Trophoblast cell (in vitro differentiated cells and primary cell): ENCODE results near the gene SLC39A5.

Source experiments
- DNase-seq, 2 donors: peaks; one replicate each; pipeline ENCODE4 v3.0.0-alpha.2; 2016
- H2AFZ ChIP-seq: 2 replicates; pipeline ENCODE4 v1.6.1; 2013; ENCODE audit warnings: low read length, moderate library complexity, mild to moderate bottlenecking; ENCODE audit not compliant: insufficient read depth, poor library complexity
- H2AK5ac ChIP-seq: 2 replicates; pipeline ENCODE4 v1.6.1; 2013; ENCODE audit warnings: mild to moderate bottlenecking, low read length
- H2BK120ac ChIP-seq: 2 replicates; pipeline ENCODE4 v1.6.1; 2013; ENCODE audit warnings: low read length, mild to moderate bottlenecking, moderate library complexity; ENCODE audit not compliant: insufficient read depth, poor library complexity
- H2BK12ac ChIP-seq: 2 replicates; pipeline ENCODE4 v1.6.1; 2013; ENCODE audit warnings: mild to moderate bottlenecking, low read length, moderate library complexity
- H2BK5ac ChIP-seq: 2 replicates; pipeline ENCODE4 v1.6.1; 2013; ENCODE audit warnings: low read length, low read depth, moderate library complexity, mild to moderate bottlenecking; ENCODE audit not compliant: poor library complexity
- H3K14ac ChIP-seq: 2 replicates; pipeline ENCODE4 v1.6.1; 2013; ENCODE audit warnings: mild to moderate bottlenecking, low read length
- H3K18ac ChIP-seq: 2 replicates; pipeline ENCODE4 v1.6.1; 2013; ENCODE audit warnings: mild to moderate bottlenecking, low read length
- H3K23ac ChIP-seq: 2 replicates; pipeline ENCODE4 v1.6.1; 2013; ENCODE audit warnings: low read length
- H3K27ac ChIP-seq: 2 replicates; pipeline ENCODE4 v1.5.1; 2013; ENCODE audit warnings: low read depth, mild to moderate bottlenecking, inconsistent platforms, low read length, moderate library complexity
- H3K27me3 ChIP-seq: 2 replicates; pipeline ENCODE4 v1.6.1; 2013; ENCODE audit warnings: inconsistent platforms, mild to moderate bottlenecking, low read length, moderate library complexity; ENCODE audit not compliant: insufficient read depth
- H3K36me3 ChIP-seq, 2 experiments: 1 replicate in 1 of 2; 2 replicates in 1 of 2; pipeline ENCODE4 v1.6.1; 2013; ENCODE audit warnings: low read length in 2 of 2, mild to moderate bottlenecking in 2 of 2, moderate library complexity in 1 of 2; ENCODE audit not compliant: insufficient read depth in 2 of 2, control insufficient read depth in 1 of 2
- H3K4ac ChIP-seq: 2 replicates; pipeline ENCODE4 v1.6.1; 2013; ENCODE audit warnings: low read depth, mild to moderate bottlenecking, low read length, moderate library complexity
- H3K4me1 ChIP-seq, 2 experiments: 1 replicate in 1 of 2; 2 replicates in 1 of 2; pipeline ENCODE4 v1.6.1; 2013; ENCODE audit warnings: low read length in 2 of 2, mild to moderate bottlenecking in 2 of 2, moderate library complexity in 1 of 2; ENCODE audit not compliant: insufficient read depth in 2 of 2, control insufficient read depth in 1 of 2
- H3K4me2 ChIP-seq: 2 replicates; pipeline ENCODE4 v1.6.1; 2013; ENCODE audit warnings: inconsistent platforms, mild to moderate bottlenecking, low read length, moderate library complexity
- H3K4me3 ChIP-seq: 2 replicates; pipeline ENCODE4 v1.5.1; 2013; ENCODE audit warnings: mild to moderate bottlenecking, low read depth, low read length, inconsistent platforms
- H3K79me1 ChIP-seq: one replicate; pipeline ENCODE4 v1.6.1; 2013; ENCODE audit warnings: low read length
- H3K79me2 ChIP-seq: 2 replicates; pipeline ENCODE4 v1.6.1; 2013; ENCODE audit warnings: low read length, mild to moderate bottlenecking; ENCODE audit not compliant: control insufficient read depth, insufficient read depth, poor library complexity
- H3K9ac ChIP-seq: 2 replicates; pipeline ENCODE4 v1.6.1; 2013; ENCODE audit warnings: mild to moderate bottlenecking, low read length
- H3K9me3 ChIP-seq: 2 replicates; pipeline ENCODE4 v1.6.1; 2013; ENCODE audit warnings: low read depth, mild to moderate bottlenecking, control low read depth, inconsistent platforms, low read length; ENCODE audit not compliant: insufficient read depth
- H4K12ac ChIP-seq: 2 replicates; pipeline ENCODE4 v1.6.1; 2013; ENCODE audit warnings: low read depth, mild to moderate bottlenecking, low read length, moderate library complexity
- H4K8ac ChIP-seq: 2 replicates; pipeline ENCODE4 v1.6.1; 2013; ENCODE audit warnings: low read depth, mild to moderate bottlenecking, low read length, moderate library complexity
- H4K91ac ChIP-seq: one replicate; pipeline ENCODE4 v1.6.1; 2013; ENCODE audit warnings: low read depth, mild to moderate bottlenecking, low read length, moderate library complexity
- WGBS: extraction: QIAGEN DNeasy Blood & Tissue Kit; methylation state at CpG from one replicate; pipeline ENCODE4 v1.1.7; 2013; ENCODE audit warnings: missing lambda C conversion rate; ENCODE audit not compliant: insufficient read length, insufficient coverage; ENCODE audit errors: extremely low coverage; 5-methylcytosine and 5-hydroxymethylcytosine counted together

SLC39A5 gene

GRCh38 chr12:56247923-56248322 lies 18.1 kb downstream of the SLC39A5 start:
- Histone ChIP-seq H3K9me3 (no peaks in the 10 kb centered on the region), H2BK120ac (no peak overlapping the region), H3K4me1 (no peaks in the 10 kb centered on the region), H2AFZ (no peak overlapping the region), H4K91ac (no peak overlapping the region), H2BK12ac (no peak overlapping the region), H3K18ac (no peak overlapping the region), H3K36me3 (peaks cover 72 to 78% of the 10 kb centered on the region in 2 experiments), H3K79me1 (no peaks in the 10 kb centered on the region), H3K4ac (no peak overlapping the region), H3K79me2 (no peaks in the 10 kb centered on the region), H3K27me3 (no peaks in the 10 kb centered on the region), H3K9ac (no peak overlapping the region), H3K4me3 (no peak overlapping the region), H2AK5ac (no peak overlapping the region), H2BK5ac (no peak overlapping the region), H3K23ac (no peak overlapping the region), H3K4me2 (no peak overlapping the region), H3K27ac (no peak overlapping the region), H4K8ac (no peak overlapping the region), H3K14ac (no peak overlapping the region), H4K12ac (no peak overlapping the region)
- no CpG with 5 or more reads among the region's 16 CpGs for WGBS
- DNase-seq, result no peak

GRCh38 chr12:56248711-56249110 lies 18.9 kb downstream of the SLC39A5 start:
- H3K79me1 ChIP-seq, result no peaks in the 10 kb centered on the region
- no peak overlapping the region for H2BK12ac ChIP-seq
- no CpG with 5 or more reads among the region's 8 CpGs for WGBS

GRCh38 chr12:56252649-56253048 lies 22.8 kb downstream of the SLC39A5 start:
- Histone ChIP-seq H3K79me2 (peaks cover 4% of the 10 kb centered on the region), H3K4me3 (no peak overlapping the region), H4K91ac (no peak overlapping the region), H4K8ac (no peak overlapping the region), H3K18ac (no peak overlapping the region), H2AFZ (no peak overlapping the region), H2BK120ac (no peak overlapping the region), H3K4ac (no peak overlapping the region), H3K4me2 (no peak overlapping the region), H3K27ac (no peak overlapping the region), H3K79me1 (peaks cover 2% of the 10 kb centered on the region), H3K4me1 (peaks cover 7 to 8% of the 10 kb centered on the region in 2 experiments), H3K27me3 (no peaks in the 10 kb centered on the region), H2BK12ac (no peak overlapping the region), H3K9me3 (no peaks in the 10 kb centered on the region), H2BK5ac (no peak overlapping the region), H3K14ac (no peak overlapping the region), H4K12ac (no peak overlapping the region), H3K23ac (no peak overlapping the region), H2AK5ac (no peak overlapping the region), H3K9ac (no peak overlapping the region), H3K36me3 (peaks cover 66 to 74% of the 10 kb centered on the region in 2 experiments)
- no peak for DNase-seq
- WGBS, result no CpG with 5 or more reads among the region's 3 CpGs

More at GRCh38 chr12:56248711-56249110, 18.9 kb downstream of the SLC39A5 start:
- H3K4me3 ChIP-seq, result no peak overlapping the region
- H3K18ac ChIP-seq, result no peak overlapping the region
- H4K91ac ChIP-seq, result no peak overlapping the region
- no peaks in the 10 kb centered on the region for H3K27me3 ChIP-seq
- no peak overlapping the region for H4K8ac ChIP-seq
- H4K12ac ChIP-seq, result no peak overlapping the region
- peaks cover 71 to 78% of the 10 kb centered on the region in 2 experiments for H3K36me3 ChIP-seq
- no peak overlapping the region for H2AFZ ChIP-seq
- no peaks in the 10 kb centered on the region for H3K4me1 ChIP-seq
- H3K23ac ChIP-seq, result no peak overlapping the region
- H3K9me3 ChIP-seq, result no peaks in the 10 kb centered on the region
- H2AK5ac ChIP-seq, result no peak overlapping the region
- no peak overlapping the region for H3K9ac ChIP-seq
- no peak overlapping the region for H3K27ac ChIP-seq
- no peak overlapping the region for H2BK120ac ChIP-seq
- H3K4me2 ChIP-seq, result no peak overlapping the region
- no peak overlapping the region for H3K4ac ChIP-seq
- no peak overlapping the region for H3K14ac ChIP-seq
- no peak overlapping the region for H2BK5ac ChIP-seq
- DNase-seq, result no peak
- H3K79me2 ChIP-seq, result no peaks in the 10 kb centered on the region

GRCh38 chr12:56253091-56253490 lies 23.2 kb downstream of the SLC39A5 start:
- Histone ChIP-seq H4K8ac (no peak overlapping the region), H2BK120ac (no peak overlapping the region), H3K27ac (no peak overlapping the region), H2BK5ac (no peak overlapping the region), H3K4ac (no peak overlapping the region), H4K91ac (no peak overlapping the region), H2BK12ac (no peak overlapping the region), H3K18ac (no peak overlapping the region), H3K4me2 (no peak overlapping the region), H3K79me1 (peaks cover 6% of the 10 kb centered on the region), H3K4me1 (peaks cover 7 to 8% of the 10 kb centered on the region in 2 experiments), H3K9me3 (no peaks in the 10 kb centered on the region), H2AFZ (no peak overlapping the region), H3K23ac (no peak overlapping the region), H4K12ac (no peak overlapping the region), H3K4me3 (no peak overlapping the region), H3K27me3 (no peaks in the 10 kb centered on the region), H3K36me3 (peaks cover 61 to 70% of the 10 kb centered on the region in 2 experiments), H2AK5ac (no peak overlapping the region), H3K9ac (no peak overlapping the region), H3K14ac (no peak overlapping the region), H3K79me2 (peaks cover 9% of the 10 kb centered on the region)
- no CpG with 5 or more reads among the region's 11 CpGs for WGBS
- no peak for DNase-seq
